Measurements from ENCODE around the gene BMX.

- TF ChIP-seq CTCF (IDR thresholded peaks at IDR 0.05; ENCODE audit: low read depth, low read length) (no peak), POLR2A (IDR thresholded peaks at IDR 0.05; ENCODE audit: extremely low read depth, insufficient read length) (no peak), MAX (IDR thresholded peaks at IDR 0.05; ENCODE audit: low read depth, low read length) (no peak)
Measured at GRCh38 chrX:15514279-15514678, 13.7 kb downstream of the BMX start.
